ENCODE results near the gene CHCHD1. TPM values are rescaled to one million over a fixed set of nuclear protein-coding genes. Genes with fewer than 3 reads are reported as not detected.

CHCHD1 gene
- total RNA-seq, 4 donors from 2014 or later: 14.1 to 57.3 (median 28.9) TPM

DNA sequence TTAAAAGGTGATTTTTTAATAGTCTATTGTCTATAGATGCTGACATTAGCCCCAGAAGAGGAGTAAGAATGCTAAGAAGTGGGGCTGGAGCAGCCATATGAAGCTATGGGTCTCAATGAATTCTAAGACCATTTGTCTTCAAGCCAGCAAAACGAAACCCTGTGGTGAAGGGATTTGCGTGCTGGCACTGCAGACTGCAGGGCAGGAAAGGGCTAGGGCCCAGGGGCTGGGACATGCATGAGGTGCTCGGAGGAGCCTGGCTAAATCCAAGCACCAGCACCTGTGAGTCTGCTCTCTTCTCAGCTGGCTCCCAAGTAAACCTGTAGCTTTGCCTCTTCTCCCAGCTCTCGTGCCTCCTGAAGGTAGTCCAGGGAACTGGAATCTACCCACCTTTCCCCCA is 30.8 kb downstream of the CHCHD1 start:
- peaks cover 8 to 12% of the 10 kb centered on the region in 2 donors for H3K36me3 ChIP-seq
- TF ChIP-seq, protein P1, sequence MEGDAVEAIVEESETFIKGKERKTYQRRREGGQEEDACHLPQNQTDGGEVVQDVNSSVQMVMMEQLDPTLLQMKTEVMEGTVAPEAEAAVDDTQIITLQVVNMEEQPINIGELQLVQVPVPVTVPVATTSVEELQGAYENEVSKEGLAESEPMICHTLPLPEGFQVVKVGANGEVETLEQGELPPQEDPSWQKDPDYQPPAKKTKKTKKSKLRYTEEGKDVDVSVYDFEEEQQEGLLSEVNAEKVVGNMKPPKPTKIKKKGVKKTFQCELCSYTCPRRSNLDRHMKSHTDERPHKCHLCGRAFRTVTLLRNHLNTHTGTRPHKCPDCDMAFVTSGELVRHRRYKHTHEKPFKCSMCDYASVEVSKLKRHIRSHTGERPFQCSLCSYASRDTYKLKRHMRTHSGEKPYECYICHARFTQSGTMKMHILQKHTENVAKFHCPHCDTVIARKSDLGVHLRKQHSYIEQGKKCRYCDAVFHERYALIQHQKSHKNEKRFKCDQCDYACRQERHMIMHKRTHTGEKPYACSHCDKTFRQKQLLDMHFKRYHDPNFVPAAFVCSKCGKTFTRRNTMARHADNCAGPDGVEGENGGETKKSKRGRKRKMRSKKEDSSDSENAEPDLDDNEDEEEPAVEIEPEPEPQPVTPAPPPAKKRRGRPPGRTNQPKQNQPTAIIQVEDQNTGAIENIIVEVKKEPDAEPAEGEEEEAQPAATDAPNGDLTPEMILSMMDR (IDR thresholded peaks at IDR 0.05): no peak
- WGBS, 2 donors: 93 to 97% methylated on average over 4 of the region's 4 CpGs
- H3K4me1 ChIP-seq: peaks cover 16 to 34% of the 10 kb centered on the region in 2 donors
- DNase-seq: no peak
- no peaks in the 10 kb centered on the region for H3K27me3 ChIP-seq
- intact Hi-C loops (cut with DNase I): loop anchor here (10.0 kb wide), 1 partner anchor 62 kb away; the partner anchor contains the start of gene CAMK2G
- no peaks in the 10 kb centered on the region for H3K9me3 ChIP-seq
- H3K4me3 ChIP-seq (replicated peaks in 1 of 3): no peak overlapping the region
- H3K27ac ChIP-seq: peak overlapping the region in 1 of 3 donors; percentile 72

DNA sequence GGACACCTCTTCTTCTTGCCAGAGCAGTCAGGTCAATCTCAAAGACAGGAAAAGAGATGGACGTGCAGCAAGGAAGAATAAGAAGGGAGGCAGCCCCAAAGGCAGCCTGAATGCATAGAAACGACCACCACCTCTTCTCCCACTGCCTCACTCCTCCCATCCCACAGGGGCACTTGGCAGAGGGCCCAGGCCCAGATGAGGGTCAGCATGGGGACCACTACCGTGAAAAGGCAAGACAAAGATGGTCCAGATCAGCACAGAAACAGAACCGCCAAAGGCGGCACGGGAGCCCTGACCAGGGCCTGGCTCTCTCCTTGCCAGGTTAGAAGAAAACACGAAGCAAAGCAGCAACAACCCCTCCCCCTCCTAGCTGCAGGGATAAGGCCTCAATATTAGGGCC is 31.5 kb downstream of the CHCHD1 start:
- intact Hi-C loops (cut with DNase I): loop anchor here (10.0 kb wide), 1 partner anchor 61 kb away; the partner anchor contains the start of gene CAMK2G
- H3K36me3 ChIP-seq: peaks cover 1 to 5% of the 10 kb centered on the region in 2 donors
- 83 to 86% methylated on average over 7 of the region's 7 CpGs for WGBS, 2 donors

DNA sequence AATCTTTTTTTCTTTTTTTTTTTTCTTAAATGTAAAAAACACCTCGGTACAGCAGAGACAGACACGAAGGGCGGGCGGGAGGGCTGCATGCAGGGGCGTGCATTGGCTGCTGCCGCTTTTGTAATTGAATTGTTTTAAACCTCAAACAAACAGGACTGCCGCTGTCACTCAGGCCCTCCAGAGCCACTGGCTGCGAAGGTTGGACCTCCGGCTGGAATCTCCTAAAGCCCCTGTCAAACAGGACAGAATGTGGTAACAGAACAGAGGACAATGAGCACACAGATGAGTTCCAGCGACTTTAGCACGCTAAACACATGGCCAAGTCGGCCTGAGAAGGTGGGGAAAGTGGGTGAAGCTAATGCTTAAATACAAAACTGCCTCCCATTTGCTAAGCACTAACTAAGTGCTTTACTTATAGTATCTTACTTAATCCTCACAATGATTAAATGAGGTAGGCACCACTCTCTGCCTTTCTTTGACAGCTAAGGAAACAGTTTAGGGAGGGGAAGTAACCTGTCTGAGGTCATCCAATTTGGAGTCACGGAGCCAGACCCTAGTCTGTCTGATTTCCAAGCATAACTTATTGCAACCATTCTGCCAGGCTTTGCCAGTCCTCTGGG is 32.5 kb downstream of the CHCHD1 start:
- Histone ChIP-seq H3K4me3 (replicated peaks in 1 of 3) (no peak overlapping the region), H3K36me3 (peaks cover 0 to 3% of the 10 kb centered on the region in 2 donors), H3K4me1 (peaks cover 22 to 48% of the 10 kb centered on the region in 2 donors), H3K27ac (no peak overlapping the region), H3K9me3 (no peaks in the 10 kb centered on the region), H3K27me3 (no peaks in the 10 kb centered on the region)
- DNase-seq: no peak
- intact Hi-C loops (cut with DNase I): loop anchor here (10.0 kb wide), 1 partner anchor 60 kb away; the partner anchor contains the start of gene CAMK2G
- no peak for TF ChIP-seq POLR2A (IDR thresholded peaks at IDR 0.05)
- TF ChIP-seq, protein P1 (IDR thresholded peaks at IDR 0.05): no peak
- 90 to 93% methylated on average over 13 of the region's 13 CpGs for WGBS, 2 donors

More for the DNA sequence above, 31.5 kb downstream of the CHCHD1 start:
- Histone ChIP-seq H3K4me1 (peaks cover 18 to 41% of the 10 kb centered on the region in 2 donors), H3K27ac (no peak overlapping the region), H3K4me3 (replicated peaks in 1 of 3) (no peak overlapping the region), H3K27me3 (no peaks in the 10 kb centered on the region), H3K9me3 (no peaks in the 10 kb centered on the region)
- TF ChIP-seq, protein P1 (IDR thresholded peaks at IDR 0.05): no peak
- TF ChIP-seq POLR2A (IDR thresholded peaks at IDR 0.05): no peak
- no peak for DNase-seq

DNA sequence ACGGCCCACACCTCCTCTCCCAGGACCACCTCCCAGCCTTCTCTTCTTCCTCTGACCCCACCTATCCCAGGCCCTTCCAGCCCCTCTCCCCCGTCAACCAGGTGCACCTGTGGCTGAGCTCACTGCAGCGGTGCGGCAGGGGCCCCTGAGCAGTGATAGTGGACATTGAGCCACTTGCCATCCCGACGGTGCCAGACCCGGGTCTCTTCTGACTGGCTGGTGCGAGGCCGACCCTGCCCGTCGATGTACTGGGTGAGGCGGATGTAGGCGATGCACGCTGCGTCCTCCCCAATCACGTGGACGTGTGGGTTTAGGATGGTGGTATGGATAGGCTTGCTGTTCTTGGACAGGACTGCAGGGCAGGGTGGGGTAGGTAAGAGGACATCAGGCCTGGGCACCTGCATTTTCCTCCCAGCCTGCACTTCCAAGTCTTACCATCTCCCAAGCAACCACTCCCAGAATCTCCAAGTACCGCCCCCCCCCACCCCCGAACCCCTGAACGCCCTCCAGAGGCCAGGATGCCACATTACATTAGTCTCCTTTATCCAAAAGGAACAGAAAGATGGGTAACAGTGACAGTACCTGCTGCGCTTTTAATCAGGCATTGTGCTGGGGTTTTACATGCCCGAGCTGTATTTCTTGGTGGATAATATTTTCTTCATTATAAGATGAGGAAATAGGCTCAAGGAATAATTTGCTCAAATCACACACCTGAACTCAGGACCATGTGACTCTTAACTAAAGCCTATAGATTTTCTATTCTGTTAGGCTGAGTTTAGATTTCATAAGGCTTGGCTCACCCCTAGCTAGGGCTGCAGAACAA is 33.3 kb downstream of the CHCHD1 start:
- Histone ChIP-seq H3K36me3 (peaks cover 0 to 3% of the 10 kb centered on the region in 2 donors), H3K27ac (peak overlapping the region in 1 of 3 donors; percentile 29), H3K4me1 (peaks cover 28 to 48% of the 10 kb centered on the region in 2 donors), H3K9me3 (no peaks in the 10 kb centered on the region), H3K27me3 (no peaks in the 10 kb centered on the region), H3K4me3 (replicated peaks in 1 of 3) (no peak overlapping the region)
- TF ChIP-seq, protein P1 (IDR thresholded peaks at IDR 0.05): peak in 1 of 6 experiments; percentile 9
- TF ChIP-seq POLR2A (IDR thresholded peaks at IDR 0.05): no peak
- WGBS, 2 donors: 83 to 85% methylated on average over 22 of the region's 22 CpGs
- DNase-seq: no peak
- intact Hi-C loops (cut with DNase I): loop anchor here (10.0 kb wide), 1 partner anchor 60 kb away; the partner anchor contains the start of gene CAMK2G
